ENCODE measurements around the gene PWWP2B.

The PWWP2B gene

DNA sequence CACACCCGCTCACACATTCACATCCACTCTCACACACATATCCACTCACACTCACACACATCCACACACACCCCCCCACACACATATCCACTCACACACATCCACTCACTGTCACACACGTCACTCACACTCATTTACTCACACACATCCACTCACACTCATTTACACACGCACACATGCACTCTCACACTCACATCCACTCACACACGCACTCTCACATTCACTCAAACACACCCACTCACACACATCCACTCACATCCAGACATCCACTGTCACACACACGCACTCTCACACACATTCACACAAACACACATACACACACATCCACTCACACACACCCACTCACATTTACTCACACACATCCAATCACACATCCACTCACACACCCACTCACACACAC lies 18.3 kb downstream of the PWWP2B start:
- ATAC-seq (ENCODE audit: low read depth) = no peak
- H3K4me1 ChIP-seq (ENCODE audit: insufficient read depth, poor library complexity, severe bottlenecking) = peaks cover 33% of the 10 kb centered on the region
- no peaks in the 10 kb centered on the region for H3K9me3 ChIP-seq (ENCODE audit: severe bottlenecking)
- H3K4me3 ChIP-seq (ENCODE audit: severe bottlenecking) = no peak overlapping the region
- H3K27me3 ChIP-seq (ENCODE audit: insufficient read depth, poor library complexity, severe bottlenecking) = no peaks in the 10 kb centered on the region
- peaks cover 13% of the 10 kb centered on the region; the same call in 1 of the 2 replicates for H3K36me3 ChIP-seq (ENCODE audit: low read depth)
- no peak for DNase-seq (ENCODE audit: low spot score)
- H3K27ac ChIP-seq (ENCODE audit: poor library complexity, severe bottlenecking) = no peak overlapping the region
- TF ChIP-seq, protein P1, sequence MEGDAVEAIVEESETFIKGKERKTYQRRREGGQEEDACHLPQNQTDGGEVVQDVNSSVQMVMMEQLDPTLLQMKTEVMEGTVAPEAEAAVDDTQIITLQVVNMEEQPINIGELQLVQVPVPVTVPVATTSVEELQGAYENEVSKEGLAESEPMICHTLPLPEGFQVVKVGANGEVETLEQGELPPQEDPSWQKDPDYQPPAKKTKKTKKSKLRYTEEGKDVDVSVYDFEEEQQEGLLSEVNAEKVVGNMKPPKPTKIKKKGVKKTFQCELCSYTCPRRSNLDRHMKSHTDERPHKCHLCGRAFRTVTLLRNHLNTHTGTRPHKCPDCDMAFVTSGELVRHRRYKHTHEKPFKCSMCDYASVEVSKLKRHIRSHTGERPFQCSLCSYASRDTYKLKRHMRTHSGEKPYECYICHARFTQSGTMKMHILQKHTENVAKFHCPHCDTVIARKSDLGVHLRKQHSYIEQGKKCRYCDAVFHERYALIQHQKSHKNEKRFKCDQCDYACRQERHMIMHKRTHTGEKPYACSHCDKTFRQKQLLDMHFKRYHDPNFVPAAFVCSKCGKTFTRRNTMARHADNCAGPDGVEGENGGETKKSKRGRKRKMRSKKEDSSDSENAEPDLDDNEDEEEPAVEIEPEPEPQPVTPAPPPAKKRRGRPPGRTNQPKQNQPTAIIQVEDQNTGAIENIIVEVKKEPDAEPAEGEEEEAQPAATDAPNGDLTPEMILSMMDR (IDR thresholded peaks at IDR 0.05; ENCODE audit: poor library complexity, severe bottlenecking) = no peak

DNA sequence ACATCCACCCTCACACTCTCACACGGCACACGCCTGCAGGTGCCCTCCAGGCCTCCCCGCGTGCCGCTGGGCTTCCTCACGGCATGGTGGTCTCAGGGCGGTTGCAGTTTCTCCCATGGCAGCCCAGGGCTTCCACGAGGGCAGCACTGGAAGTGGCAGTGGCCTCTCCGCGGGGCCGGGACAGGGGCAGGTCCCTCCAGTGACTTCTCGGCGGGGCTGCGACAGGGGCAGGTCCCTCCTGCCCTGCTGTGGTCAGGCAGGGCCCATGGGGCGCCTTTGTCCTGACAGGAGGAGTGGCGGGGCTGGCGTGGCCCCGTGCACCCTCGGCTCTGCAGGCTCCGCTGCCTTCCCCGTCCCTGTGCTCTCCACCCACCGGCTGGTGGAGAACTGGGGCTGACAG lies 19.0 kb downstream of the PWWP2B start:
- no peaks in the 10 kb centered on the region for H3K9me3 ChIP-seq (ENCODE audit: severe bottlenecking)
- TF ChIP-seq, protein P1 (IDR thresholded peaks at IDR 0.05; ENCODE audit: poor library complexity, severe bottlenecking) = no peak
- H3K4me3 ChIP-seq (ENCODE audit: severe bottlenecking) = no peak overlapping the region
- H3K27me3 ChIP-seq (ENCODE audit: insufficient read depth, poor library complexity, severe bottlenecking) = no peaks in the 10 kb centered on the region
- H3K36me3 ChIP-seq (ENCODE audit: low read depth) = peaks cover 13% of the 10 kb centered on the region; the same call in 1 of the 2 replicates
- no peak for ATAC-seq (ENCODE audit: low read depth)
- peaks cover 34% of the 10 kb centered on the region for H3K4me1 ChIP-seq (ENCODE audit: insufficient read depth, poor library complexity, severe bottlenecking)
- DNase-seq (ENCODE audit: low spot score) = no peak
- H3K27ac ChIP-seq (ENCODE audit: poor library complexity, severe bottlenecking) = no peak overlapping the region

DNA sequence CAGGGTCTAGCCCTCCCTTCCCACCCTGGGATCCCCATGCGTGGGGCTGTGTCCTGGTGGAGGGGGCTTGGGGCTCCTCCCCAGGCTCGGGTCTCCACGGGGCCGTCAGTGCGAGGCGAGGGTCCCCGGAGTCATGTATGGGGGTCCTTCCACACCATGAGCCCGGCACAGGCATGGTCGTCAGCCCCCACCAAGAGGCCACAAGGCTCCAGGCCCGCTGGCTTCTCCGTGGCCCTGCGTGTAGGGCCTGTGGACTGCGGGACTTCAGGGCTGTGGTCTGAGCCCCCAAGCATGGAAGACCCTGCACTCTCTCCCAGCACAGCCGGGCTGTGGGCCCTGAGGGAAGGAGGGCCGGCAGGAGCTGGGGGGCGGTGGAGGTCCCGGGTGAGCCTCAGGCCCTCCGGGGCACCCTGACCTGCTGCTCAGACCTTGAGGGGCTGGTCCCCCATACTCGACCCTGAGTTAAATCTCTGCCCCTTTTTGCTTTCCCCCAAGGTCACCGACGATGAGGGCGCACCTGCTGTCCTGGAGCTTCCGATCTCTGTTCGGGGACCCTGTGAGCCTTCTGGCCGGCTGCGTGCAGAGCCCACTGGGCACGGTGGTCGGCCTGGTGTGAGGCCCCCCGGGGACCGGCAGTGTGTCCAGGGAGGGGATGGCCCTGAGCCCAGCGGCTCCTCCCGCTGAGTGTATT lies 19.7 kb downstream of the PWWP2B start:
- no peak overlapping the region for H3K27ac ChIP-seq (ENCODE audit: poor library complexity, severe bottlenecking)
- H3K4me3 ChIP-seq (ENCODE audit: severe bottlenecking) = no peak overlapping the region
- H3K27me3 ChIP-seq (ENCODE audit: insufficient read depth, poor library complexity, severe bottlenecking) = no peaks in the 10 kb centered on the region
- H3K9me3 ChIP-seq (ENCODE audit: severe bottlenecking) = no peaks in the 10 kb centered on the region
- ATAC-seq (ENCODE audit: low read depth) (no peak), DNase-seq (ENCODE audit: low spot score) (no peak)
- H3K36me3 ChIP-seq (ENCODE audit: low read depth) = peaks cover 13% of the 10 kb centered on the region; the same call in 1 of the 2 replicates
- H3K4me1 ChIP-seq (ENCODE audit: insufficient read depth, poor library complexity, severe bottlenecking) = peaks cover 40% of the 10 kb centered on the region
- TF ChIP-seq, protein P1 (IDR thresholded peaks at IDR 0.05; ENCODE audit: poor library complexity, severe bottlenecking) = no peak

DNA sequence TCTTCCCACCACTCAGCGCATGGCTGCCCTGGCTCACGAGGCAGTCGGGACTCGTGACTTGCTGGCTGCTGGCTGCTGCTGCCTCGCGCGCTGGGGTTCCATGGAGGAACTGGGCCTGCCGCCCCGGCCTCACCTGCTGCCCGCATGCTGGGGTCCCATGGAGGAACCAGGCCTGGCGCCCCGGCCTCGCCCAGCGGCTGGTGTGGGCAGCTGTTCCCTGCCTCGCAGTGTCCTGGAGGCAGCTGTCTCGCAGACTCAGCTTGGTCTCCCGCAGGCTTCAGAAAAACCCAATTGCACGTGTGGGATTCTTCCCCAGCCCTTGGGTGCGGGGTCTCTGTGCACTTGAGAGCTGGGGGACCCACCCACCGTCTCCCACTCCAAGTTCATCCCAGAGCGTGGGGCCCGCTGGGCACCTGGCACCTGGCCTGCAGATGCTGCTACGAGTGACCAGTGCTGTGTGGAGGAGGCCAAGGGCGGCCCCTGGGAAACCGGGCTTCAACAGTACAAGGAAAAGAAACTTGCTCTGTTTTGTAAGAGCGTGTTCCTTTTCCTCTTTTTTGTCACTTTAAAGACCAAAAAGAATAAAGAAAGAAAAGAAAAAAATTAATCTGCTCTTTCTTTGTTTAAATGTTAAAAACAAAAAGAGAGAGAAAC lies 20.4 kb downstream of the PWWP2B start:
- Histone ChIP-seq H3K4me1 (ENCODE audit: insufficient read depth, poor library complexity, severe bottlenecking) (peaks cover 36% of the 10 kb centered on the region), H3K27ac (ENCODE audit: poor library complexity, severe bottlenecking) (peak overlapping the region; percentile 62), H3K9me3 (ENCODE audit: severe bottlenecking) (no peaks in the 10 kb centered on the region), H3K27me3 (ENCODE audit: insufficient read depth, poor library complexity, severe bottlenecking) (no peaks in the 10 kb centered on the region), H3K36me3 (ENCODE audit: low read depth) (peaks cover 13% of the 10 kb centered on the region; the same call in 1 of the 2 replicates), H3K4me3 (ENCODE audit: severe bottlenecking) (no peak overlapping the region)
- no peak for ATAC-seq (ENCODE audit: low read depth)
- TF ChIP-seq, protein P1 (IDR thresholded peaks at IDR 0.05; ENCODE audit: poor library complexity, severe bottlenecking) = no peak
- no peak for DNase-seq (ENCODE audit: low spot score)

Measured in RWPE2 (cell line).